ENCODE measurements around the gene CDH4.

GRCh38 chr20:61424628-61425420 lies 172.8 kb downstream of the CDH4 start:
- no peak for TF ChIP-seq CTCF (IDR thresholded peaks at IDR 0.05)
- TF ChIP-seq POLR2A (IDR thresholded peaks at IDR 0.05): no peak
- TF ChIP-seq EP300 (IDR thresholded peaks at IDR 0.05; ENCODE audit: low read depth): no peak
- TF ChIP-seq POLR2AphosphoS5 (IDR thresholded peaks at IDR 0.05): no peak
